Activated B cell treated with CpG ODN at 0.5 μM for 24 hours (primary cell): Measurements from ENCODE around the gene R3HCC1L. TPM values are rescaled to one million over a fixed set of nuclear protein-coding genes. Genes with fewer than 3 reads are reported as not detected.
"Not testable (repeated sequence)": the region's sequence is repeated elsewhere in the genome, so short reads cannot be mapped to it uniquely, and the experiment has no call there.

Experiments used
- ATAC-seq: fragments of 200-7000 bp; cut with Tn5 transposase; one replicate; pipeline ENCODE4 v1.10.0; 2021; ENCODE audit warnings: low read depth, mild to moderate bottlenecking, moderate library complexity
- CTCF ChIA-PET: fragments of 350-600 bp; sonication (Branson Sonifier 250); formaldehyde crosslinking; loops from one replicate; lab custom pipeline; 2021; ENCODE audit warnings: antibody characterized with exemption; lab: Charles Lee
- POLR2A ChIA-PET: fragments of 350-600 bp; sonication (Branson Sonifier 250); formaldehyde crosslinking; loops from one replicate; lab custom pipeline; 2021; ENCODE audit warnings: antibody characterized with exemption; lab: Charles Lee
- DNase-seq: peaks from one replicate; pipeline ENCODE4 v3.0.0; 2022
- H3K27ac Mint-ChIP-seq: one replicate; pipeline ENCODE4 v1.8.0; 2020; ENCODE audit warnings: mixed read lengths
- H3K27me3 Mint-ChIP-seq: one replicate; pipeline ENCODE4 v1.8.0; 2021; ENCODE audit warnings: mixed read lengths
- H3K36me3 Mint-ChIP-seq: one replicate; pipeline ENCODE4 v1.8.0; 2021; ENCODE audit warnings: low read depth, mixed read lengths
- H3K4me1 Mint-ChIP-seq: one replicate; pipeline ENCODE4 v1.8.0; 2021; ENCODE audit warnings: mixed read lengths
- H3K4me3 Mint-ChIP-seq: one replicate; pipeline ENCODE4 v1.8.0; 2020; ENCODE audit warnings: mild to moderate bottlenecking, mixed read lengths
- H3K9me3 Mint-ChIP-seq: one replicate; pipeline ENCODE4 v1.8.0; 2020; ENCODE audit warnings: mixed read lengths
- intact Hi-C: fragments of 100-400 bp; cut with micrococcal nuclease; formaldehyde crosslinking; loops from one replicate; pipeline ENCODE4 v1.15.1; 2024
- total RNA-seq: library from RNA; stranded (reverse); gene quantifications from 2 replicates; pipeline ENCODE4 v1.2.3, GENCODE V29; 2022
- TF ChIP-seq, protein P1 (sequence below): fragments of 200-600 bp; IDR thresholded peaks from one replicate; pipeline ENCODE4 v1.8.0; 2022; ENCODE audit warnings: antibody characterized with exemption, mild to moderate bottlenecking

Gene R3HCC1L
- total RNA-seq, 1 donor from 2014 or later, result 24.4 TPM

DNA sequence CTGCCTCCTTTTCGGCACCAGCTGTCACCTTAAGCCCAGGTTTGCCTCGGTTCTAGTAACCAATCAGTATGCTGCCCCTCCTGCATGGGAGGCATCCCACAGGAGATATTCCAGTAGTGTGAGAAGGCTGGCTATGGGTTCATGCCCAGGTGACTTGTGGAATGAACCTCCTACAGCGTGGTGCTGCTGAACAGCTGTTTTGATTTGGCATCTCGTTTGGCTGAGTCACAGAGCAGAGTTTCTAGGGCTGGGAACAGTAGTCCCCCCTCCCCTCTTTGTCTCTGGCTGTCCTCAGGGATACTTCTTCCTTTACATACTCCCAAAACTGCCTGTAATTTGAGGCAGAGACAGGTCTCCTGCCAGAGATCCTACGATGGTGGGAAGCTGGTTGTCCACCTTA, 16.1 kb downstream of the R3HCC1L start:
- Mint-ChIP-seq H3K36me3 (peaks cover 65% of the 10 kb centered on the region), H3K27ac (no peak overlapping the region), H3K9me3 (peaks cover 38% of the 10 kb centered on the region), H3K4me1 (peaks cover 6% of the 10 kb centered on the region), H3K27me3 (no peaks in the 10 kb centered on the region), H3K4me3 (no peak overlapping the region)
- intact Hi-C loops, result no loop called here
- no peak for DNase-seq
- TF ChIP-seq, protein P1, sequence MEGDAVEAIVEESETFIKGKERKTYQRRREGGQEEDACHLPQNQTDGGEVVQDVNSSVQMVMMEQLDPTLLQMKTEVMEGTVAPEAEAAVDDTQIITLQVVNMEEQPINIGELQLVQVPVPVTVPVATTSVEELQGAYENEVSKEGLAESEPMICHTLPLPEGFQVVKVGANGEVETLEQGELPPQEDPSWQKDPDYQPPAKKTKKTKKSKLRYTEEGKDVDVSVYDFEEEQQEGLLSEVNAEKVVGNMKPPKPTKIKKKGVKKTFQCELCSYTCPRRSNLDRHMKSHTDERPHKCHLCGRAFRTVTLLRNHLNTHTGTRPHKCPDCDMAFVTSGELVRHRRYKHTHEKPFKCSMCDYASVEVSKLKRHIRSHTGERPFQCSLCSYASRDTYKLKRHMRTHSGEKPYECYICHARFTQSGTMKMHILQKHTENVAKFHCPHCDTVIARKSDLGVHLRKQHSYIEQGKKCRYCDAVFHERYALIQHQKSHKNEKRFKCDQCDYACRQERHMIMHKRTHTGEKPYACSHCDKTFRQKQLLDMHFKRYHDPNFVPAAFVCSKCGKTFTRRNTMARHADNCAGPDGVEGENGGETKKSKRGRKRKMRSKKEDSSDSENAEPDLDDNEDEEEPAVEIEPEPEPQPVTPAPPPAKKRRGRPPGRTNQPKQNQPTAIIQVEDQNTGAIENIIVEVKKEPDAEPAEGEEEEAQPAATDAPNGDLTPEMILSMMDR, result no peak
- ChIA-PET POLR2A (interaction anchor here (0.6 kb wide), 1 partner anchor 19 kb away, joined by 5 read pairs; no protein-coding TSS in a partner anchor), CTCF (no interaction called here)
- ATAC-seq, result no peak

DNA sequence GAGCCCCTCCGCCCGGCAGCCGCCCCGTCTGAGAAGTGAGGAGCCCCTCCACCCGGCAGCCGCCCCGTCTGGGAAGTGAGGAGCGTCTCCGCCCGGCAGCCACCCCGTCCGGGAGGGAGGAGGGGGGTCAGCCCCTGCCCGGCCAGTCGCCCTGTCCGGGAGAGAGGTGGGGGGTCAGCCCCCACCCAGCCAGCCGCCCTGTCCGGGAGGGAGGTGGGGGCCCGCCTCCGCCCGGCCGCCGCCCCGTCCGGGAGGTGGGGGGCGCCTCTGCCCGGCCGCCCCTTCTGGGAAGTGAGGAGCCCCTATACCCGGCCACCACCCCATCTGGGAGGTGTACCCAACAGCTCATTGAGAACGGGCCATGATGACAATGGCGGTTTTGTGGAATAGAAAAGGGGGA, 18.3 kb downstream of the R3HCC1L start:
- peaks cover 68% of the 10 kb centered on the region for H3K36me3 Mint-ChIP-seq
- POLR2A ChIA-PET, CTCF ChIA-PET, ATAC-seq, DNase-seq, H3K27ac Mint-ChIP-seq, intact Hi-C loops, H3K4me3 Mint-ChIP-seq, H3K4me1 Mint-ChIP-seq, H3K27me3 Mint-ChIP-seq: not testable (repeated sequence)
- peaks cover 24% of the 10 kb centered on the region for H3K9me3 Mint-ChIP-seq

DNA sequence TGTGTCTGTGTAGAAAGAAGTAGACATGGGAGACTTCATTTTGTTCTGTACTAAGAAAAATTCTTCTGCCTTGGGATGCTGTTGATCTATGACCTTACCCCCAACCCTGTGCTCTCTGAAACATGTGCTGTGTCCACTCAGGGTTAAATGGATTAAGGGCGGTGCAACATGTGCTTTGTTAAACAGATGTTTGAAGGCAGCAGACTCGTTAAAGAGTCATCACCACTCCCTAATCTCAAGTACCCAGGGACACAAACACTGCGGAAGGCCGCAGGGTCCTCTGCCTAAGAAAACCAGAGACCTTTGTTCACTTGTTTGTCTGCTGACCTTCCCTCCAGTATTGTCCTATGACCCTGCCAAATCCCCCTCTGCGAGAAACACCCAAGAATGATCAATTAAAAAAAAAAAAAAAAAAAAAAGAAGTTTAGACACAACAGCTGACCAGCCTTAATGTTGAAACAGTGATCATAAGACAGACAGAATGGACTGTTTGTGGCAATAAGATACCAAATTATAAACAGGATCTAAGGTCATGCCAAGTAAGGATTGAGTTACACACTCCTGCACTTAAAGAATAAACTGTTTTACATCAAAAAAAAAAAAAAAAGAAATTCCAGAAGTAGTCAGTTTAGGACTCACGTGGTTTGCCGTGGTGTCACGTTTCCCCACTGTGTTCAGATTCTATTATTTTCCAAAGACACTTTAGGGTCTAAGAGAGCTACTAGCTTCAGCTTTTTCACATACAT, 18.9 kb downstream of the R3HCC1L start:
- H3K4me3 Mint-ChIP-seq, H3K27ac Mint-ChIP-seq, DNase-seq, intact Hi-C loops, POLR2A ChIA-PET, ATAC-seq, CTCF ChIA-PET, H3K4me1 Mint-ChIP-seq, H3K27me3 Mint-ChIP-seq: not testable (repeated sequence)
- Mint-ChIP-seq H3K36me3 (peaks cover 69% of the 10 kb centered on the region), H3K9me3 (peaks cover 24% of the 10 kb centered on the region)

DNA sequence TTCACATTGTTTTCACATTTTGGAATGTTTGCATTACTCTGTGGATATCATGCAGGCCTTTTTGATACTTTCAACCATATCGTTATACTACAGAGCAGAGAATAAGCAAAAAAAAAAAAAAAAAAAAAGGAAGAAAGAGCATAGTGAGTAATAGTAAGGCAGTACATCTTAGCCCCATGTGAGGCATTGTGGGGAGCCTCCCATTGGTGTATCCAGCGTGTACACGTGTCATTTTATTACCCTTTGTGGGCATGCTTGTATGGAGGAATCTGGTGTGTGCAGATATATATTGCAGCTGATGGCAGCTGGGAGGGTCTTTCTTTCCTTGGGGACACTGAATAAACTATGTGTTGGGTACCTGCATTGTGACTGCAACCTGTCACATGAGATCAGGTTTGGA, 19.6 kb downstream of the R3HCC1L start:
- TF ChIP-seq, protein P1, result no peak
- H3K4me1 Mint-ChIP-seq, result peaks cover 10% of the 10 kb centered on the region
- CTCF ChIA-PET, result no interaction called here
- DNase-seq (no peak), ATAC-seq (no peak)
- H3K27me3 Mint-ChIP-seq, result no peaks in the 10 kb centered on the region
- H3K4me3 Mint-ChIP-seq, result no peak overlapping the region
- intact Hi-C loops, result no loop called here
- POLR2A ChIA-PET, result no interaction called here
- no peak overlapping the region for H3K27ac Mint-ChIP-seq
- peaks cover 18% of the 10 kb centered on the region for H3K9me3 Mint-ChIP-seq
- H3K36me3 Mint-ChIP-seq, result peaks cover 65% of the 10 kb centered on the region

DNA sequence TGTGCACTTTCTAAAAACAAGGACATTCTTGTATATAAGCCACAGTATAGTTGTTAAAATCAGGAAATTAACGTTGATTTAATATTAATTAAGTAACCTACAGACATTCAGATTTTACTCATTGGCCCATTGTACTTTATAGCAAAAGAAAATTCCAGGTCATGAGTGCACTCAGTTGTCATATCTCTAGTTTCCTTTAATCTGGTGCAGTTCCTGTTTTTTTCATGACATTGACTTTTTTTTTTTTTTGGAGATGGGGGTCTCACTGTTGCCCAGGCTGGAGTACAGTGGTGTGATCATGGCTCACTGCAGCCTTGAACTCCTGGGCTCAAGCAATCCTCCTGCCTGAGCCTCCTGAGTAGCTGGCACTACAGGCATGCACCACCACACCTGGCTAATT, 24.1 kb downstream of the R3HCC1L start:
- ATAC-seq (no peak), DNase-seq (no peak)
- no peak overlapping the region for H3K27ac Mint-ChIP-seq
- CTCF ChIA-PET, result no interaction called here
- POLR2A ChIA-PET, result no interaction called here
- H3K27me3 Mint-ChIP-seq, result no peaks in the 10 kb centered on the region
- peaks cover 10% of the 10 kb centered on the region for H3K4me1 Mint-ChIP-seq
- peaks cover 43% of the 10 kb centered on the region for H3K36me3 Mint-ChIP-seq
- H3K9me3 Mint-ChIP-seq, result no peaks in the 10 kb centered on the region
- intact Hi-C loops, result no loop called here
- TF ChIP-seq, protein P1, result no peak
- no peak overlapping the region for H3K4me3 Mint-ChIP-seq

DNA sequence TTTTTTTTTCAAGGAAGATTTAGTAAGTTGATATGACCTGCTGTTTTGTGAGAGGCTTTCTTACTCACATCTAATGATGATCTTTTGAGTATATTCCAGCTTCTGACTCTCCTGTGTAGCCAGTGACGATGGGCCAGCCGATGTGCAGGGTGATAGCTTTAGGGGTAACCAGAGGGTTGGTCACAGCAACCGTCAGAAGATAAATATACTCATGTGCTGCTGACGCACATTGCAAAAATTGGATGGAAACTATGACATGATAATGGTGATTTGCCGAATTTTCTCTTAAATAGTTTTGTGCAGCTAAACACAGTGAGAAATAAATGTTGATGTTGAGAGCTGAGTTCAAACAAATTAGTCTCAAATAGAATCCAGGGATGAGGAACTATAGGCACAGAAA, 29.5 kb downstream of the R3HCC1L start:
- DNase-seq, result no peak
- CTCF ChIA-PET, result no interaction called here
- Mint-ChIP-seq H3K4me3 (no peak overlapping the region), H3K27me3 (no peaks in the 10 kb centered on the region), H3K36me3 (peaks cover 41% of the 10 kb centered on the region), H3K9me3 (no peaks in the 10 kb centered on the region), H3K4me1 (peaks cover 26% of the 10 kb centered on the region), H3K27ac (no peak overlapping the region)
- POLR2A ChIA-PET, result no interaction called here
- ATAC-seq, result no peak
- intact Hi-C loops, result no loop called here
- TF ChIP-seq, protein P1, result no peak
